Esophagus (tissue), 2 donors: ENCODE results near the gene ATRIP. TPM values are rescaled to one million over a fixed set of nuclear protein-coding genes. Genes with fewer than 3 reads are reported as not detected.

Experiments used
- H3K27ac ChIP-seq, 2 donors: one replicate each; pipeline ENCODE4 v1.5.1; 2013; ENCODE audit warnings: low read depth in 2 of 2, mild to moderate bottlenecking in 2 of 2, inconsistent platforms in 1 of 2, low read length in 1 of 2, moderate library complexity in 1 of 2
- H3K27me3 ChIP-seq, 2 donors: one replicate each; pipeline ENCODE4 v1.6.1; 2013; ENCODE audit warnings: low read length in 2 of 2, control low read depth in 1 of 2, mild to moderate bottlenecking in 1 of 2; ENCODE audit not compliant: insufficient read depth in 2 of 2, control insufficient read depth in 1 of 2
- H3K36me3 ChIP-seq, 2 donors: one replicate each; pipeline ENCODE4 v1.6.1; 2013; ENCODE audit warnings: low read length in 1 of 2; ENCODE audit not compliant: control insufficient read depth in 2 of 2, insufficient read depth in 2 of 2
- H3K4me1 ChIP-seq, 2 donors: one replicate each; pipeline ENCODE4 v1.6.1; 2013; ENCODE audit warnings: low read length in 1 of 2; ENCODE audit not compliant: control insufficient read depth in 2 of 2, insufficient read depth in 2 of 2
- H3K4me3 ChIP-seq, 2 donors: one replicate each; pipeline ENCODE4 v1.5.1; 2013; ENCODE audit warnings: low read length in 2 of 2, mild to moderate bottlenecking in 2 of 2, low read depth in 1 of 2, moderate library complexity in 1 of 2
- H3K9me3 ChIP-seq, 2 donors: one replicate each; pipeline ENCODE4 v1.6.1; 2013; ENCODE audit warnings: mild to moderate bottlenecking in 2 of 2, low read depth in 1 of 2, low read length in 1 of 2, moderate library complexity in 1 of 2; ENCODE audit not compliant: control insufficient read depth in 2 of 2, insufficient read depth in 1 of 2
- WGBS, 2 donors: extraction: QIAGEN DNeasy Blood & Tissue Kit; methylation state at CpG; one replicate each; pipeline ENCODE4 v1.1.7; 2013; 5-methylcytosine and 5-hydroxymethylcytosine counted together
- polyA plus RNA-seq, 2 donors: library from polyadenylated mRNA; stranded (reverse); fragments of 200-250 nt; gene quantifications; one replicate each; pipeline ENCODE4 v1.2.3, GENCODE V29; 2013
- donor health status: healthy with polysubstance abuse.
- donor health status: Bipolar disorder and iron deficiency.

Gene ATRIP
- polyA plus RNA-seq, 2 donors = 4.9 to 5.7 TPM

- H3K27me3 ChIP-seq = no peaks in the 10 kb centered on the region
- no peak overlapping the region for H3K27ac ChIP-seq
- H3K4me1 ChIP-seq = peaks cover 4 to 19% of the 10 kb centered on the region in 2 donors
- H3K36me3 ChIP-seq = peaks cover 19 to 91% of the 10 kb centered on the region in 2 donors
- no peak overlapping the region for H3K4me3 ChIP-seq
- WGBS, 2 donors = 85 to 86% methylated on average over 14 of the region's 14 CpGs
- peaks cover 0 to 2% of the 10 kb centered on the region in 2 donors for H3K9me3 ChIP-seq
Observed at GRCh38 chr3:48416091-48416505, 30.4 kb upstream of the ATRIP start.

GRCh38 chr3:48416546-48416945 is 30.0 kb upstream of the ATRIP start:
- no peak overlapping the region for H3K4me3 ChIP-seq
- 89 to 94% methylated on average over 4 of the region's 4 CpGs for WGBS, 2 donors
- peaks cover 19 to 91% of the 10 kb centered on the region in 2 donors for H3K36me3 ChIP-seq
- H3K4me1 ChIP-seq = peaks cover 4 to 19% of the 10 kb centered on the region in 2 donors
- no peaks in the 10 kb centered on the region for H3K27me3 ChIP-seq
- peaks cover 0 to 2% of the 10 kb centered on the region in 2 donors for H3K9me3 ChIP-seq
- no peak overlapping the region for H3K27ac ChIP-seq

- H3K4me1 ChIP-seq = peaks cover 7 to 26% of the 10 kb centered on the region in 2 donors
- 88 to 89% methylated on average over 14 of the region's 14 CpGs for WGBS, 2 donors
- H3K36me3 ChIP-seq = peaks cover 11 to 83% of the 10 kb centered on the region in 2 donors
Observed at GRCh38 chr3:48417529-48418108, 28.9 kb upstream of the ATRIP start.

GRCh38 chr3:48418140-48418539 is 28.4 kb upstream of the ATRIP start:
- Histone ChIP-seq H3K27ac (no peak overlapping the region), H3K4me3 (no peak overlapping the region), H3K9me3 (peaks cover 0 to 2% of the 10 kb centered on the region in 2 donors), H3K4me1 (peaks cover 7 to 27% of the 10 kb centered on the region in 2 donors), H3K36me3 (peaks cover 11 to 81% of the 10 kb centered on the region in 2 donors), H3K27me3 (no peaks in the 10 kb centered on the region)
- 90 to 94% methylated on average over 17 of the region's 17 CpGs for WGBS, 2 donors

More at GRCh38 chr3:48417529-48418108, 28.9 kb upstream of the ATRIP start:
- no peak overlapping the region for H3K4me3 ChIP-seq
- H3K27ac ChIP-seq = no peak overlapping the region
- peaks cover 0 to 2% of the 10 kb centered on the region in 2 donors for H3K9me3 ChIP-seq
- H3K27me3 ChIP-seq = no peaks in the 10 kb centered on the region

- peaks cover 0 to 2% of the 10 kb centered on the region in 2 donors for H3K9me3 ChIP-seq
- no peak overlapping the region for H3K4me3 ChIP-seq
- H3K4me1 ChIP-seq = peaks cover 5 to 29% of the 10 kb centered on the region in 2 donors
- H3K27ac ChIP-seq = no peak overlapping the region
- H3K36me3 ChIP-seq = peaks cover 11 to 82% of the 10 kb centered on the region in 2 donors
- no peaks in the 10 kb centered on the region for H3K27me3 ChIP-seq
- WGBS, 2 donors = 75 to 83% methylated on average over 9 of the region's 9 CpGs
Observed at GRCh38 chr3:48418651-48419050, 27.9 kb upstream of the ATRIP start.

- WGBS, 2 donors = 85 to 88% methylated on average over 9 of the region's 9 CpGs
- peaks cover 4 to 30% of the 10 kb centered on the region in 2 donors for H3K4me1 ChIP-seq
- no peak overlapping the region for H3K4me3 ChIP-seq
- peaks cover 0 to 2% of the 10 kb centered on the region in 2 donors for H3K9me3 ChIP-seq
- H3K27me3 ChIP-seq = no peaks in the 10 kb centered on the region
- peaks cover 11 to 82% of the 10 kb centered on the region in 2 donors for H3K36me3 ChIP-seq
- no peak overlapping the region for H3K27ac ChIP-seq
Observed at GRCh38 chr3:48419149-48419548, 27.4 kb upstream of the ATRIP start.

GRCh38 chr3:48419597-48419996 is 26.9 kb upstream of the ATRIP start:
- peaks cover 11 to 81% of the 10 kb centered on the region in 2 donors for H3K36me3 ChIP-seq
- 87 to 91% methylated on average over 17 of the region's 17 CpGs for WGBS, 2 donors
- peaks cover 0 to 2% of the 10 kb centered on the region in 2 donors for H3K9me3 ChIP-seq
- peaks cover 6 to 28% of the 10 kb centered on the region in 2 donors for H3K4me1 ChIP-seq
- no peaks in the 10 kb centered on the region for H3K27me3 ChIP-seq
- no peak overlapping the region for H3K4me3 ChIP-seq
- no peak overlapping the region for H3K27ac ChIP-seq

- Histone ChIP-seq H3K9me3 (peaks cover 0 to 2% of the 10 kb centered on the region in 2 donors), H3K27ac (no peak overlapping the region)
Observed at GRCh38 chr3:48420561-48420960, 26.0 kb upstream of the ATRIP start.

GRCh38 chr3:48422272-48422671 is 24.3 kb upstream of the ATRIP start:
- Histone ChIP-seq H3K36me3 (peaks cover 0 to 59% of the 10 kb centered on the region in 2 donors), H3K4me1 (peaks cover 11 to 50% of the 10 kb centered on the region in 2 donors)
- 66 to 68% methylated on average over 3 of the region's 3 CpGs for WGBS, 2 donors

More at GRCh38 chr3:48420561-48420960, 26.0 kb upstream of the ATRIP start:
- 84 to 87% methylated on average over 14 of the region's 14 CpGs for WGBS, 2 donors
- peaks cover 9 to 73% of the 10 kb centered on the region in 2 donors for H3K36me3 ChIP-seq
- no peaks in the 10 kb centered on the region for H3K27me3 ChIP-seq
- no peak overlapping the region for H3K4me3 ChIP-seq
- H3K4me1 ChIP-seq = peaks cover 11 to 36% of the 10 kb centered on the region in 2 donors

GRCh38 chr3:48422681-48423080 is 23.9 kb upstream of the ATRIP start:
- Histone ChIP-seq H3K27me3 (no peaks in the 10 kb centered on the region), H3K4me3 (no peak overlapping the region), H3K4me1 (peaks cover 11 to 53% of the 10 kb centered on the region in 2 donors), H3K9me3 (peaks cover 0 to 2% of the 10 kb centered on the region in 2 donors), H3K36me3 (peaks cover 0 to 55% of the 10 kb centered on the region in 2 donors), H3K27ac (peak overlapping the region; percentile 31 to 34)
- WGBS, 2 donors = 79 to 93% methylated on average over 8 of the region's 8 CpGs

More at GRCh38 chr3:48422272-48422671, 24.3 kb upstream of the ATRIP start:
- Histone ChIP-seq H3K4me3 (no peak overlapping the region), H3K9me3 (peaks cover 0 to 2% of the 10 kb centered on the region in 2 donors), H3K27me3 (no peaks in the 10 kb centered on the region), H3K27ac (peak overlapping the region; percentile 31 to 34)
